Cerebellar cortex (tissue), 1 donor: ENCODE results near the gene TM2D1.
"Not testable (repeated sequence)": the region's sequence is repeated elsewhere in the genome, so short reads cannot be mapped to it uniquely, and the experiment has no call there.

ENCODE experiments used
- DNase-seq: peaks from one replicate; pipeline ENCODE4 v3.0.0-alpha.2; 2015; ENCODE audit warnings: low spot score

The TM2D1 gene

DNA sequence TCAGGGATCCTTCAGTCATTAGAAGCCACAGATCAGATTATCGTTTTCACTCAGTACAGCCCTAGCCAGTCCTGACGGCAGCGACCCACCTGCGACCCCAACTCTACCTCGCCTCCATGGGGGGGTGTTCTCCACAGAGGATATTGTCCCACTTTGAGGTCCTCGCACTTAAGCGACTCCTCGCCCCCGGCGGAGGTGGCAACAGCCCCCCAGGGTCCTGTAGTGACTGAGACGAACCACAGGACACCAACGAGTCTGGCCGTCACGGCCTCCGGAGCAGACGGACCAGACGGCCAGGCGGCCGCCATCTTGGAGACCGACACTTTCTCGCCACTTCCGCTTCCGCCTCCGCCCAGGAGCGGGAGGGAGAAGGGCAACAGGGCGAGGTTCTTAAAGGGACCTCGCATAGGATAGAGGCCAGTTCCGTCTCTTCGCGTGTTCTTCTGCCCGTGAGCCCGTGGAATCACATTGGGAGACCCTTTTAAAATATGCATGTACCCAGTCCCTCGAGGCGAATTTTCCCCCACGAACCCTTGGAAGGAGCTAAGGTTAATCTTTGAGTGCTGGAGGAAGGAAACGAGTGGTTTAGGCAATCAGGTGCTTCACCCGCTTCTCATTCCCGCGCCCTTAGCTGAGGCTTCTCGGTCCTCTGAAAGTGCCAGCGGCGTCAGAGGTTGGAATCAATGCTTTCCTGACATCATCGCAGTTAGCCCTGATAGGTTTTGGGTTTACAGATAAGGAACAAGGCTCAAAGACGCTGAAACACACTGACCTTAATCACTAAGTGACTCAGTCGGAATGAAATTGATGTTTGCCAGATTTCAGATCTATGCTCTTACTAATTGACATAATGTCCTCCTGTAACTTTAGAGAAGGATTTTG lies at the start of gene TM2D1:
TSS of gene TM2D1 (minus strand) at position 329 of the 882 bp plus-strand sequence. CDS start at position 308, 21 bp downstream.
- peak; percentile 95 for DNase-seq

DNA sequence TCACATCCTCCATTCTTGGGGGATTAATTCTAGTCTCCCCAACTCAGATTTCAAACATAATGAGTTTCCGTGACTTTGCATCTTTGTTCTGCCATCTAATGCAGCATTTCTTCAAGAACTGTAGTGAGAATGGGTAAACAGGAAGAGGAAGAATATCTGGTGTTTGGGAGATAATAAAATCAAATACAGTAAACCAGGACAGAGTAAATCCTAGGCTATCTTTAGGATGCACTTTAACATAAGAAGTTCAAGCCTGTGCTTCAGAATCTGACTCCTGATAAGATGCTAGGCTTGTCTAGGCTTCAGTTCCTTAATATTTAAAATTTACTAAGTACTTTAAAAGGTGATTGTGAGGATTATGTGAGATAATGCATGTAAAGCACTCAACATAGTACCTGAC lies 45.2 kb upstream of the TM2D1 start:
- no peak for DNase-seq

- no peak for DNase-seq
Observed at GRCh38 chr1:61757950-61758349, 33.0 kb upstream of the TM2D1 start.

- DNase-seq: no peak
Observed at GRCh38 chr1:61756773-61757172, 31.8 kb upstream of the TM2D1 start.

DNA sequence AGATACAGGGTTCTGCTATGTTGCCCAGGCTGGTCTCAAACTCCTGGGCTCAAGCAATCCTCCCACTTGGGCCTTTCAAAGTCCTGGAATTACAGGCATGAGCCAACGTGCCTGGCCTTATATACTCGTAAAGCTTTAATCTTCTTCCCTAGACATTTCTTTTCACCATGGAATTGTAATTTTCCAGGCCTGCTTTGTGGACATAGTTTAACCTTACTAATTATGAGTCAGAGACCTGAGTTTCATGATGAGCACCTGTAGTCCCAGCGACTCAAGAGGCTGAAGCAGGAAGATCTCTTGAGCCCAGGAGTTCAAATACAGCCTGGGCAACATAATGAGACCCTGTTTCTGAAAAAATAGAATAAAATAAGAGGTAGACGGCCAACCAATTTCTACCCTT lies 29.6 kb upstream of the TM2D1 start:
- no peak for DNase-seq

GRCh38 chr1:61753998-61754508 lies 29.1 kb upstream of the TM2D1 start:
- no peak for DNase-seq

- no peak for DNase-seq
Observed at GRCh38 chr1:61752921-61753389, 28.0 kb upstream of the TM2D1 start.

DNA sequence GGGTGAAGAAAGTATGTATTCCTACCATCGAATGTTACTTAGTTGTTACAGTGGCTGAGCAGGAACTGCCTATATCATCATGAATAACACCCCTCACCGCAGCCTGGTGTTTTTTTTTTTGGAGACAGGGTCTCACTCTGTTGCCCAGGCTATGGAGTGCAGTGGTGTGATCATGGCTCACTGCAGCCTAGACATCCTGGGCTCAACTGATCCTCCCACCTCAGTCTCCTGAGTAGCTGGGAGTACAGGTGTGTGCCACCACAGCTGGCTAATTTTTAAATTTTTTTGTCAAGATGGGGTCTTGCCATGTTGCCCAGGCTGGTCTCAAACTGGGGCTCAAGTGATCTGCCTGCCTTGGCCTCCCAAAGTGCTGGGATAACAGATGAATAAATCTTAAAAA lies 24.6 kb upstream of the TM2D1 start:
- no peak for DNase-seq

GRCh38 chr1:61748566-61748965 lies 23.6 kb upstream of the TM2D1 start:
- DNase-seq: no peak

DNA sequence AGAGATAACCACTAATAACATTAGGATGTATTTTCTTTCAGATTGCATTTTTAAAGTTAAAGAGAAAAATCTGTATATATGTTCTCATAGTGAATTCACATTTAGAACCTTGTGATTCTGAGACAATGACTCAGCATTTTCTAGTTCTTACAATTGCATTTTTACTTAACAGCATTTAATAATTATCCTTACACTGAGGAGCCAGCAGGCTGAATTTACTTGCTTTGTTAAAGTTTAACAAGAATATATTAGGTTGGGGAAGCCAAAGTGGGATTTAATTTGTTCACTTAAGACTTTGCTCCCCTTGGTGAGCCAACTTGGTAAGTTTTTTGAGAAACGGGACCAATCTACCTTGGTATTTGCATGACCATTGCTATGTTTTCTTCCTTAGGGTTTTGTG lies 21.9 kb upstream of the TM2D1 start:
- no peak for DNase-seq

- peak; percentile 8 for DNase-seq
Observed at GRCh38 chr1:61743716-61744580, 19.0 kb upstream of the TM2D1 start.

- no peak for DNase-seq
Observed at GRCh38 chr1:61743431-61743705, 18.4 kb upstream of the TM2D1 start.

GRCh38 chr1:61742620-61743430 lies 17.9 kb upstream of the TM2D1 start:
- peak; percentile 66 for DNase-seq

GRCh38 chr1:61741711-61742619 lies 17.0 kb upstream of the TM2D1 start, which contains the start of gene PATJ:
Gene PATJ (plus strand): TSS chr1:61742480. CDS start chr1:61762893, 20,413 bp downstream.
- peak; percentile 71 for DNase-seq

GRCh38 chr1:61740751-61741700 lies 16.1 kb upstream of the TM2D1 start:
- no peak for DNase-seq

- no peak for DNase-seq
Observed at GRCh38 chr1:61732726-61733125, 7.8 kb upstream of the TM2D1 start.

DNA sequence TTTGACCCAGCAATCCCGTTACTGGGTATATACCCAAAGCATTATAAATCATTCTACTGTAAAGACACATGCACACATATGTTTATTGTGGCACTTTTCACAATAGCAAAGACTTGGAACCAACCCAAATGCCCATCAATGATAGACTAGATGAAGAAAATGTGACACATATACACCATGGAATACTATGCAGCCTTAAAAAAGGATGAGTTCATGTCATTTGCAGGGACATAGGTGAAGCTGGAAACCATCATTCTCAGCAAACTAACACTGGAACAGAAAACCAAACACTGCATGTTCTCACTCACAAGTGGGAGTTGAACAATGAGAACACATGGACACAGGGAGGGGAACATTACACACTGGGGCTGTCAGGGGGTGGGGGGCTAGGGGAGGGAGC lies 5.7 kb upstream of the TM2D1 start:
- DNase-seq: not testable (repeated sequence)

- DNase-seq: no peak
Observed at GRCh38 chr1:61727544-61727943, 2.6 kb upstream of the TM2D1 start.

DNA sequence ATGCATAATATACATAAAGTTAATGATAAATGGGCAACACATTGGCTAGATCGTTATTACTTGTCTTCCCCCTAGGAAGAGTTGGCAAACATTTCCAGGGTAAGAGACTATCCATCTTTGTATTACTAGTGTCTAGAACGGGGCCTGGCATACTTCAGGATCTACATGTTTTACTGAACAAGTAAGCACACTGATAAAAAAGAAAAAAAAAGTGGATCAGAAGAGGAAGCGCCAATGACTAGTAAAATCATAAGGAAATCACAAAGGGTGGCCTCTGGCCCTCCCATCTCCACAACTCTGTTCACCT lies 482 bp downstream of the TM2D1 start:
- DNase-seq: peak; percentile 23
